Eye (tissue), 1 donor: ENCODE data around the gene RAB6B.

Experiments used
- DNase-seq: peaks from one replicate; pipeline ENCODE4 v3.0.0-alpha.2; 2015

RAB6B gene

DNA sequence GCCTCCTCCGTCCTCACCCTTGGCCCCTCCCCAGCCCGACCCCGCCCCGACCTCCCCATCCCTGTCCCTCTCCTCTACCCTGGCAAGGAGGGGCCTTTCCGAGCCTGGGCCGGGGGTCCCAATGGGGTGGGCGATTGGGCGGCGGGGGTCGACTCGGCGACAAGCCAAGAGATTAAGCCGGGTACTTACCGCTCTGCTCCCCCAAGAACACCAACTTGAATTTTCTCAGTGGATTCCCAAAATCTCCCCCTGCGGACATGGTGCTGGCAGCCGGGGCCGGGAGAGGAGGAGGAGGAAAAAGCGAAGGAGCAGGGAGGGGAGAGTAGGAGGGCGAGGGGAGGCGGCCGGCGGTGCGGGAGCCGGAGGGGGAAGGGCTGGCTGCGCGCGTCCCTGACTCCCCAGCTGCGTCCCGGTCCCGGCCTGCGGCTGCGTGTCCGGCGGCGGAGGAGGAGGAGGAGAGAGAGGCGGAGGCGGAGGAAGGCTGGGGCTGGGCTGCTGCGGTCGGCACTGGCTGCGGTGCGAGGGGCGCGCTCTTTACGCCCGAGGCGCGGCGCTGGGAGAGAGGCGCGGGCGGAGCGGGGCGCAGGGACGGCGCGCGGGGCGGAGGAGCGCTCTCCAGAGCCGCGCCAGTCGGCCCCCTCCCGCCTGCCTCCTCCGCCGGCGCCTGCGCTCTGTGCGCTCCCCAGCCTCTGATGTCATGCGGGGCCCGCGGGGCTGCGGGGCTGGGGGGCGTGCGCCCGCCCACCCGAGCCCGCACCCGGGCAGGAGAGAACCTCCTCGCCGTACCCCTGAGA lies at the start of gene RAB6B:
Gene RAB6B, minus strand, starts transcription at position 675 of the 794 bp plus-strand sequence. Its CDS starts 416 bp downstream, at position 259.
- DNase-seq: peak; percentile 92

GRCh38 chr3:133944641-133945380 lies 49.1 kb upstream of the RAB6B start:
- DNase-seq: peak; percentile 63

GRCh38 chr3:133944181-133944580 lies 48.5 kb upstream of the RAB6B start:
- no peak for DNase-seq

DNA sequence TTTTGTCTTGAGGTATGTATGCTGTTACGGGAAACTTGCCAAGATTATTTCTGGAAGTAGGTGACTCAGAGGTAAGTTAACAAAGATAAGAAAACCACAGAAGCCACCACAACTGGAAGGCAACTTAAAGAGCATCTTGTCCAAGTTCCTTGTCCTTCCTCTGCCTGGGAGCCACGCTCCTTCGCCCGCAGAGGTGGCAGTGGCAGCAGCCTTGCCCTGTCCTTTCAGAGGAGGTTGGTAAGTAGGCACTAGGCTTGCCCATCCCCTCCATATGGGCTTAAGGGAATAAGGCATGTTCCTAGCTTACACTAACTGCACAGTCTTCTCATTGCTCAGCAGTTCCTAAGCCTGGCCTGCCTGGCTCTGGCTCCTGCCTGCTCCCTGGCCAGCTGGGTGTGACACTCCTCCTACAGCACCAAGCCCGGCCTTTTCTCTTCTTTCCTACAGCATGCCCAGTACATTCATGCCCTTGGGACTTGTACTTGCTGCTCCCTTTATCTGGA lies 48.0 kb upstream of the RAB6B start:
- DNase-seq: no peak

GRCh38 chr3:133943031-133943535 lies 47.4 kb upstream of the RAB6B start:
- DNase-seq: no peak

DNA sequence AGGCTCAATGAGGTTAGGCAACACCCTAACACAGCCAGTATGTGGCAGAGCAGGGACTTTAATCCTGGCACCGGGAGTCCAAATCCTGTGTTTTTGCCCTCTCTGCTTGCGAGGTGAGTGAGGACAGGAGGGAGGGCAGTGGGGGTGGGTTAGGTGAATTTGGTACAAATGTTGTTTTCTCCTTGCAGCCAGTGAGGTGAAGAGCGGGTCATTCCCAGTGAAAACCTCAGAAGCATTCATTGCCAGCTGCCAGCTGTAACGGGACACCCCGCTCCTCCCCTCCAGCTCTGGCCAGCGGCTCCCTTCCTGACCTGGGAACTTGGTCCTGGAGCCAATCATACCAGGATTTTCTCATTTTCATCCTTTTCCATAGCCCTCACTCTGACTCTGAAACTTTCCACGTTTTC lies 45.7 kb upstream of the RAB6B start:
- peak; percentile 62 for DNase-seq

DNA sequence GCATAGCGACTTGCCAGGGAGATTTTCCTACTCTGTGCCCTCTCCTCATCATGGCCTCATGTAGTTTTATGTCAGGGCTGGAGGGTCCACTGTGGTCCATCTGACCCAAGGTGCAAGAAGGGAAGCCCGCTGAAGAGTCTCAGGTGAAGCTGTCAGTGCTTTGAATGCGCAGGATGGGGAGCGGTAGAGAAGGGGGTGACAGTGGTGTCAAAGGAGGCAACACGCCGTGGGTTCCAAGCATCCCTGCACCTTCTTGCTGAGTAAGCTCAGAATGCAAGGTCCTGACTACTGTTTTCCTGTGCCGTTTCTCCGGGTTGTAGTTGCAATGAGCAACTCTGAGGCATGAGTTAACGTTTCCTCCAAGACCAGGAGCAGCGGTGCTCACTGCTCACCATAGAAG lies 44.9 kb upstream of the RAB6B start:
- DNase-seq: no peak

GRCh38 chr3:133939463-133939835 lies 43.8 kb upstream of the RAB6B start:
- DNase-seq: no peak

- DNase-seq: peak; percentile 37
Measured at GRCh38 chr3:133938770-133939462, 43.2 kb upstream of the RAB6B start.

- DNase-seq: peak; percentile 72
Measured at GRCh38 chr3:133937756-133938601, 42.3 kb upstream of the RAB6B start.

- DNase-seq: no peak
Measured at GRCh38 chr3:133937061-133937686, 41.5 kb upstream of the RAB6B start.

GRCh38 chr3:133935843-133936769 lies 40.4 kb upstream of the RAB6B start:
- DNase-seq: no peak

- no peak for DNase-seq
Measured at GRCh38 chr3:133934996-133935842, 39.5 kb upstream of the RAB6B start.

- DNase-seq: no peak
Measured at GRCh38 chr3:133934073-133934970, 38.6 kb upstream of the RAB6B start.

DNA sequence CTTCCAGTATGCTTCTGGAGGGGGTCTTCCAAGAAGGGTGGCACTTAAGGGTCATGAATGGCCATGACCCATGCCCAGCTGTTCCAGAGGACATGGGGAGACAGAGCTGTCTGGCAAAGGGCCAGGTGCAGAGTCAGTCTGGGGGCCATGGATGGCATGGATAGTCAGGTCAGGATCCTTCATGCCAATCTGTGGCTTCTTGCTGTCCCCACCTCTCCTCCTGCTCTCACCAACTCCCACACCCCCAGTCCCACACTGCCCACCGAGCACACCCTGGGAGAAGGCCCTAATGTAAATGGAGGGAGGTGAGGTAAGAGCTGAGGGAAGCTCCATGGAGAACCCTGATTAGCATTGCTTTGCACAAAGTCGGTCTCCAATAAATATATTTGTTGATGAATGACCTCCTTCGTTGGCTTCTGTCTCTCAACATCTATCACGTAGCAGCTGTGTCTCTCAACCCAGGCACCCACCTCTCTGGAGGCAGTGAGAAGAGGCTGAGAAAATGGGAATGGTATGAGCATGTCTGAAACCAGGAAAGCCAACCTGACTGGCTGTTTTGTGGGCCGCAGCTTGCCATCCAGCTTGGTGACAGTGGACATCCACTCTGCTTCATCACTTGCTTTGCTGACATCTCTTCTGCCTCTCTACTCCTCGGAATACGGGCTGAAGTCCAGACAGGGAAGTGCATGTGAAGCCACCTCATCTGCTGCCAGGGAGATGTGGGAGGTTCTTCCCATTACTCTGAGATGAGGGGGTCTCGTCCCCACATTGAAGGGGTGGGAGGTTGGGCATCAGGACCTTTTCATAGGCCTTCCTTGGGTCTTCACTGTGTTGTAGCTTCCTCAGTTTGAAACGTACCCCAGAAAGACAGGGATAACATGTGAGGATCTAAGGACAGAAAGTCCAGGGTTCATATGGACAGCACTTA lies 37.7 kb upstream of the RAB6B start:
- DNase-seq: no peak

DNA sequence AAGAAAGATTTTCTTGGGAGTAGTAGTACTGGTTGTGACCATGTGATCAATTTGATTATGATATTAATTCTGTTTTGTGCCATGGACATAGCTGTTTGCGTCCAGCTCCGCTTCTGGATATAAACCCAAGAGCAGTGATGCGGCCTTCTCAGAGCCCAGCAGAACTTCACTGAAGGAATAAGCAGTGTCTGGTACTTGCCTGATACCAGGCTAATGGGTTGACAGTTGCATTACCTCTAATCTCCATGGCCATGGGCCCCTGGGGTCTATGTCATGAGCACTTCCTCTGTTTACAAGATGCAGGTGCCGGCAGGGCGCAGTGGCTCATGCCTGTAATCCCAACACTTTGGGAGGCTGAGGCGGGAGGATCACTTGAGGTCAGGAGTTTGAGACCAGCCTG lies 36.3 kb upstream of the RAB6B start:
- no peak for DNase-seq

DNA sequence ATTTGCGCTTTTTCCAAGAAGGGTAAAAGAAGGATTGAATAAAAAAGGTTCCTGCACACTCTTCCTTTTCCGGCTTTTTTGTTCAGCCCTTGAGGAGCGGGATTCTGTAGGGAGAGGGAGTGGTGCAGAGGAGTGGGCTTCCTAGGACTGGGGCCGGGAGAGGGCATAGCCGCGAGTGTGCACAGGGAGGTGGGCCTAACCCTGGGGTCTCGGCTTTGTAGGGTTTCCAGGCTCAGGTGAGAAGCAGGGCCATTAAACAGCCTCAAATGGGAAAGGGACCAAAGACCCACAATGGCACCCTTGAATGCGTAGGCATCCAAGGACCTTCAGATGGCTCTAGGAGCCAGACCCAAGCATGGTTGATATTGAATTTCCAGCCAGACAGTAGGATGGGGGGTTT lies 35.4 kb upstream of the RAB6B start:
- no peak for DNase-seq
